DOHH2 (cell line): ENCODE data around the gene ARRB1.

Experiments used
- CTCF ChIP-seq: fragments of 200-600 bp; sonication (generic); IDR thresholded peaks from one replicate; pipeline ENCODE4 v1.5.1; 2014; ENCODE audit warnings: antibody characterized with exemption, mild to moderate bottlenecking, low read depth, low read length; ENCODE audit not compliant: poor library complexity, severe bottlenecking
- EZH2phosphoT487 ChIP-seq: fragments of 200-600 bp; sonication (generic); IDR thresholded peaks from 2 replicates; pipeline ENCODE4 v1.6.1; 2017; ENCODE audit warnings: borderline replicate concordance, mild to moderate bottlenecking, antibody characterized with exemption, low read length, moderate library complexity, mixed read lengths

GRCh38 chr11:75291741-75292140 lies 59.7 kb downstream of the ARRB1 start:
- TF ChIP-seq CTCF (no peak), EZH2phosphoT487 (no peak)
